Kidney (tissue), 14 donors: Measurements from ENCODE around the gene TMPRSS3. TPM values are rescaled to one million over a fixed set of nuclear protein-coding genes. Genes with fewer than 3 reads are reported as not detected.
A peak's percentile ranks its signal among the peaks of the same experiment; 100 is the strongest.

Source experiments
- DNase-seq, 5 donors: peaks; one replicate each; pipeline ENCODE4 v3.0.0-alpha.2; 2013 to 2020
- FAIRE-seq: peaks from 2 replicates; lab custom pipeline; 2012; peaks lifted over from hg19 to GRCh38; lab: Jason Lieb, UNC
- H3K27ac ChIP-seq, 2 donors: one replicate each; pipeline ENCODE4 v1.7.0; 2013; ENCODE audit warnings: low read depth in 2 of 2, low read length in 2 of 2, inconsistent platforms in 1 of 2
- H3K27me3 ChIP-seq: one replicate; pipeline ENCODE4 v1.7.1; 2013; ENCODE audit warnings: low read length, inconsistent platforms; ENCODE audit not compliant: control insufficient read depth, insufficient read depth
- H3K36me3 ChIP-seq, 3 donors: one replicate each; pipeline versions ENCODE4 v1.7.0 to v1.7.1; 2013; ENCODE audit warnings: low read length in 3 of 3, control low read depth in 1 of 3, inconsistent platforms in 1 of 3; ENCODE audit not compliant: insufficient read depth in 3 of 3, control insufficient read depth in 2 of 3
- H3K4me1 ChIP-seq, 3 donors: one replicate each; pipeline versions ENCODE4 v1.7.0 to v1.7.1; 2013; ENCODE audit warnings: low read length in 3 of 3, inconsistent platforms in 1 of 3, low read depth in 1 of 3; ENCODE audit not compliant: control insufficient read depth in 2 of 3, insufficient read depth in 2 of 3
- H3K4me3 ChIP-seq, 3 donors: one replicate each; pipeline versions ENCODE4 v1.7.0 to v1.8.1; 2013; ENCODE audit warnings: low read length in 3 of 3, control low read depth in 1 of 3, inconsistent platforms in 1 of 3
- H3K9ac ChIP-seq, 3 donors: one replicate each; pipeline versions ENCODE4 v1.7.0 to v1.7.1; 2013; ENCODE audit warnings: low read length in 3 of 3, control low read depth in 1 of 3, inconsistent platforms in 1 of 3
- H3K9me3 ChIP-seq, 3 donors: one replicate each; pipeline versions ENCODE4 v1.7.0 to v1.7.1; 2013; ENCODE audit warnings: low read length in 3 of 3, control low read depth in 1 of 3, inconsistent platforms in 1 of 3; ENCODE audit not compliant: control insufficient read depth in 2 of 3, insufficient read depth in 1 of 3
- CTCF ChIP-seq: IDR thresholded peaks from 3 replicates; pipeline ENCODE4 v1.5.1; 2012; ENCODE audit warnings: mild to moderate bottlenecking, moderate library complexity, borderline replicate concordance; ENCODE audit not compliant: insufficient read depth; ENCODE audit errors: extremely low read depth
- intact Hi-C: fragments of 100-400 bp; cut with DNase I; formaldehyde crosslinking; loops from one replicate; pipeline ENCODE4 v1.11.1; 2022
- polyA plus RNA-seq: library from polyadenylated mRNA; stranded (reverse); fragments of 350-450 nt; fragmentation: Illumina TruSeq; extraction: RNeasy Lipid Tissue Mini Kit (QIAGEN cat#74804); gene quantifications from one replicate; pipeline ENCODE4 v1.2.3, GENCODE V29; 2014; ENCODE audit warnings: low read depth, low replicate concordance; ENCODE audit not compliant: insufficient read depth
- total RNA-seq: library from RNA; stranded (reverse); fragmentation: NEBNext Ultra II Directional; extraction: Animal tissue kit (Norgen Biotek cat#: 25700); gene quantifications from one replicate; pipeline ENCODE4 v1.2.1, GENCODE V29; 2021
- donor health status: control.
- donor health status: control.
- donor health status: control.
- donor health status: control.
- donor health status: control.
- donor health status: DM: yes; HTN: yes; CAD: no.
- donor health status: Normal renal cell carcinoma (clear cell type).

The TMPRSS3 gene
- total and polyA plus RNA-seq, 2 donors from 2014 or later = 3.0 to 15.4 TPM

GRCh38 chr21:42386034-42386591 is 9.7 kb downstream of the TMPRSS3 start:
- H3K4me1 ChIP-seq = no peaks in the 10 kb centered on the region
- no peak overlapping the region for H3K9ac ChIP-seq
- H3K27me3 ChIP-seq = no peaks in the 10 kb centered on the region
- intact Hi-C loops = no loop called here
- H3K36me3 ChIP-seq = no peaks in the 10 kb centered on the region
- TF ChIP-seq CTCF = no peak
- H3K27ac ChIP-seq = no peak overlapping the region
- no peak for DNase-seq
- H3K9me3 ChIP-seq = peaks cover 0 to 6% (median 0%) of the 10 kb centered on the region in 3 donors
- no peak overlapping the region for H3K4me3 ChIP-seq
- FAIRE-seq = no peak

GRCh38 chr21:42385619-42386018 is 10.2 kb downstream of the TMPRSS3 start:
- Histone ChIP-seq H3K27me3 (no peaks in the 10 kb centered on the region), H3K27ac (no peak overlapping the region), H3K9ac (no peak overlapping the region), H3K4me3 (no peak overlapping the region), H3K9me3 (peaks cover 0 to 6% (median 0%) of the 10 kb centered on the region in 3 donors), H3K36me3 (no peaks in the 10 kb centered on the region), H3K4me1 (no peaks in the 10 kb centered on the region)
- no peak for TF ChIP-seq CTCF
- DNase-seq = peak in 1 of 5 donors; percentile 15
- FAIRE-seq = no peak
- intact Hi-C loops = no loop called here

GRCh38 chr21:42384989-42385388 is 10.9 kb downstream of the TMPRSS3 start:
- Histone ChIP-seq H3K27me3 (no peaks in the 10 kb centered on the region), H3K4me3 (no peak overlapping the region), H3K27ac (no peak overlapping the region), H3K4me1 (no peaks in the 10 kb centered on the region), H3K9me3 (peaks cover 0 to 6% (median 0%) of the 10 kb centered on the region in 3 donors), H3K36me3 (no peaks in the 10 kb centered on the region), H3K9ac (no peak overlapping the region)
- no peak for FAIRE-seq
- peak in 1 of 5 donors; percentile 22 for DNase-seq
- TF ChIP-seq CTCF = no peak
- intact Hi-C loops = no loop called here
